HepG2 (cell line): ENCODE results near the gene TMEM258. TPM values are rescaled to one million over a fixed set of nuclear protein-coding genes. Genes with fewer than 3 reads are reported as not detected.

Experiments
- ATAC-seq: fragments of 200-7000 bp; cut with Tn5 transposase; 3 replicates; pipeline ENCODE4 v1.9.1; 2020; ENCODE audit warnings: mild to moderate bottlenecking, moderate library complexity
- BruUV-seq: library from RNA; stranded (reverse); fragments of 400-500 nt; replicated peaks from 2 replicates; lab custom pipeline; 2021; lab: Mats Ljungman, UMichigan
- CTCF ChIA-PET: fragments of 300-600 bp; formaldehyde crosslinking; extraction: SDS; loops from one replicate; lab custom pipeline; 2021; ENCODE audit warnings: low total read pairs, inconsistent platforms, low intra/inter-chr PET ratio; lab: Yijun Ruan, JAX
- POLR2A ChIA-PET: fragments of 350-600 bp; sonication (Branson Sonifier 250); formaldehyde crosslinking; loops from one replicate; lab custom pipeline; 2020; ENCODE audit warnings: antibody characterized with exemption, inconsistent platforms; lab: Yijun Ruan, JAX
- DNase-seq: peaks from one replicate; pipeline ENCODE4 v3.0.0-alpha.2; 2015; ENCODE audit warnings: low spot score
- FAIRE-seq: peaks from 3 replicates; lab custom pipeline; 2011; peaks lifted over from hg19 to GRCh38; lab: Jason Lieb, UNC
- H2AFZ ChIP-seq: one replicate; pipeline ENCODE4 v1.6.1; 2011; ENCODE audit warnings: low read length, inconsistent platforms
- H3K27ac ChIP-seq: fragments of 300-600 bp; 3 replicates; pipeline ENCODE4 v1.8.0; 2011; ENCODE audit warnings: mixed run types, mild to moderate bottlenecking, mixed read lengths, low read length, inconsistent platforms; ENCODE audit not compliant: insufficient read depth; ENCODE audit errors: extremely low read length
- H3K27me3 ChIP-seq, 2 experiments: fragments of 200-600 bp in 1 of 2; 2 replicates in 1 of 2; 3 replicates in 1 of 2; pipeline versions ENCODE4 v1.6.0 to v1.8.0; 2011; ENCODE audit warnings: low read length in 2 of 2, mild to moderate bottlenecking in 2 of 2, moderate library complexity in 2 of 2, inconsistent platforms in 1 of 2; ENCODE audit not compliant: insufficient read depth in 2 of 2, control insufficient read depth in 1 of 2
- H3K36me3 ChIP-seq, 2 experiments: fragments of 200-600 bp in 1 of 2; replicated peaks in 1 of 2; 2 replicates in 1 of 2; 3 replicates in 1 of 2; pipeline versions ENCODE4 v1.5.1 to v1.8.0; 2011; ENCODE audit warnings: low read length in 2 of 2, inconsistent platforms in 1 of 2; ENCODE audit not compliant: insufficient read depth in 2 of 2, control insufficient read depth in 1 of 2
- H3K4me1 ChIP-seq: 2 replicates; pipeline ENCODE4 v1.5.1; 2012; ENCODE audit warnings: low read length, inconsistent platforms; ENCODE audit not compliant: insufficient read depth
- H3K4me2 ChIP-seq: 2 replicates; pipeline ENCODE4 v1.6.0; 2011; ENCODE audit warnings: low read depth, low read length, inconsistent platforms
- H3K4me3 ChIP-seq, 3 experiments: fragments of 200-600 bp in 1 of 3; sonication (generic), shearing (Covaris generic) in 1 of 3; replicated peaks in 1 of 3; 2 replicates each; pipeline ENCODE4 v1.5.1; 2011 to 2016; ENCODE audit warnings: low read length in 3 of 3, inconsistent platforms in 2 of 3, low read depth in 2 of 3, mild to moderate bottlenecking in 2 of 3, control low read depth in 1 of 3, mixed read lengths in 1 of 3; ENCODE audit not compliant: insufficient read depth in 1 of 3
- H3K79me2 ChIP-seq: one replicate; pipeline ENCODE4 v1.6.1; 2011; ENCODE audit warnings: low read length, inconsistent platforms; ENCODE audit not compliant: insufficient read depth
- H3K9ac ChIP-seq: 2 replicates; pipeline ENCODE4 v1.6.0; 2011; ENCODE audit warnings: mild to moderate bottlenecking, low read depth, low read length, inconsistent platforms; ENCODE audit not compliant: insufficient read depth
- H3K9me3 ChIP-seq: 2 replicates; pipeline ENCODE4 v1.5.1; 2012; ENCODE audit warnings: mild to moderate bottlenecking, low read length
- H4K20me1 ChIP-seq: 2 replicates; pipeline ENCODE4 v1.6.0; 2011; ENCODE audit warnings: inconsistent platforms, mild to moderate bottlenecking, low read length, moderate library complexity; ENCODE audit not compliant: insufficient read depth
- CERS6 ChIP-seq: sonication (generic); formaldehyde crosslinking; IDR thresholded peaks from 2 replicates; pipeline ENCODE4 v1.5.0; 2020; ENCODE audit warnings: missing genetic modification reagents
- FOXC1 ChIP-seq: sonication (generic); formaldehyde crosslinking; IDR thresholded peaks from 2 replicates; pipeline ENCODE4 v1.8.0; 2022; ENCODE audit warnings: mild to moderate bottlenecking, missing genetic modification reagents, borderline replicate concordance
- PITX1 ChIP-seq: sonication (generic); formaldehyde crosslinking; IDR thresholded peaks from 2 replicates; pipeline ENCODE4 v1.5.1; 2020; ENCODE audit warnings: mild to moderate bottlenecking, missing genetic modification reagents
- PRPF4 ChIP-seq: fragments of 200-400 bp; formaldehyde crosslinking; IDR thresholded peaks from 2 replicates; pipeline ENCODE4 v1.6.1; 2016; ENCODE audit warnings: low read length, low read depth; ENCODE audit not compliant: poor library complexity, severe bottlenecking
- RBM22 ChIP-seq: fragments of 200-400 bp; formaldehyde crosslinking; optimal IDR thresholded peaks from 2 replicates; pipeline ENCODE3; 2017; ENCODE audit warnings: mild to moderate bottlenecking, low read length, moderate library complexity
- WGBS: methylation state at CpG from one replicate; pipeline ENCODE4 v1.1.6; 2017; ENCODE audit warnings: low lambda C conversion rate; 5-methylcytosine and 5-hydroxymethylcytosine counted together
- in situ Hi-C: cut with HindIII; loops from 2 replicates; pipeline ENCODE4 v1.10.0; 2017; ENCODE audit warnings: low pct_unique_long_range_greater_than_20kb; ENCODE audit not compliant: extremely low pct_ligation_motif_present
- intact Hi-C: fragments of 100-400 bp; cut with micrococcal nuclease; formaldehyde crosslinking; loops from one replicate; pipeline ENCODE4 v1.10.0; 2022; ENCODE audit not compliant: unreplicated experiment
- polyA plus RNA-seq, 8 experiments: library from polyadenylated mRNA; depleted of rRNA in 3 of 8; stranded (reverse) in 7 of 8; unstranded in 1 of 8; fragments of >200 nt; fragmentation: Illumina TruSeq in 4 of 8; extraction: Trizol in 4 of 8; gene quantifications; 2 replicates each; pipeline versions ENCODE4 v1.2.1 to v1.2.3, GENCODE V29; 2011 to 2016; ENCODE audit warnings: low read depth in 4 of 8, missing spikeins in 1 of 8, mixed read lengths in 1 of 8; ENCODE audit not compliant: insufficient read depth in 1 of 8
- total RNA-seq, 5 experiments: library from RNA; depleted of rRNA; stranded (reverse); fragments of >200 nt; fragmentation: Illumina TruSeq; extraction: Trizol; gene quantifications; 2 replicates each; pipeline ENCODE4 v1.2.3, GENCODE V29; 2016; ENCODE audit warnings: low read depth in 1 of 5

The TMEM258 gene
- total and polyA plus RNA-seq, 2 of the 13 experiments (the other 11 are each of a cell fraction or from before 2014, with no cell fraction given): 175 to 424 TPM

GRCh38 chr11:61780581-61781162 lies 11.7 kb downstream of the TMEM258 start:
- intact Hi-C loops (no loop called here), in situ Hi-C loops (loop anchor here (5.0 kb wide), 1 partner anchor 33 kb away; no protein-coding TSS in a partner anchor)
- no TSS peak for BruUV-seq
- no peak for DNase-seq
- H3K4me3 ChIP-seq: no peak overlapping the region
- WGBS: 96% methylated on average over 8 of the region's 9 CpGs
- no peaks in the 10 kb centered on the region for H4K20me1 ChIP-seq
- H3K27ac ChIP-seq: no peak overlapping the region
- H3K4me1 ChIP-seq: no peaks in the 10 kb centered on the region
- peaks cover 39 to 76% of the 10 kb centered on the region in 2 experiments; a peak in 4 of 5 replicates for H3K36me3 ChIP-seq
- ChIA-PET CTCF (no interaction called here), POLR2A (interaction anchor here (1.2 kb wide), 1 partner anchor 11 kb away, joined by 4 read pairs; no protein-coding TSS in a partner anchor)
- no peak overlapping the region for H3K9ac ChIP-seq
- no peak overlapping the region for H3K4me2 ChIP-seq
- no peaks in the 10 kb centered on the region for H3K9me3 ChIP-seq
- H3K27me3 ChIP-seq: no peaks in the 10 kb centered on the region
- H2AFZ ChIP-seq: no peak overlapping the region
- H3K79me2 ChIP-seq: no peaks in the 10 kb centered on the region
- no peak for TF ChIP-seq PITX1 (CRISPR knock-in tag)
- FAIRE-seq: no peak
- no peak for ATAC-seq

GRCh38 chr11:61779666-61780525 lies 12.5 kb downstream of the TMEM258 start:
- no peaks in the 10 kb centered on the region for H3K79me2 ChIP-seq
- TF ChIP-seq PRPF4 (no peak), RBM22 (peak; percentile 39), FOXC1 (CRISPR knock-in tag) (no peak), CERS6 (no peak)
- TF ChIP-seq, all 625 proteins: peak for 1
- no peak overlapping the region for H3K4me2 ChIP-seq
- no peaks in the 10 kb centered on the region for H3K27me3 ChIP-seq
- no peaks in the 10 kb centered on the region for H4K20me1 ChIP-seq
- H3K4me1 ChIP-seq: no peaks in the 10 kb centered on the region
- CTCF ChIA-PET: no interaction called here
- H2AFZ ChIP-seq: no peak overlapping the region
- WGBS: 97% methylated on average over 8 of the region's 14 CpGs
- no peak overlapping the region for H3K27ac ChIP-seq
- in situ Hi-C loops (loop anchor here (5.0 kb wide), 1 partner anchor 33 kb away; no protein-coding TSS in a partner anchor), intact Hi-C loops (no loop called here)
- no peaks in the 10 kb centered on the region for H3K9me3 ChIP-seq
- no peak overlapping the region for H3K4me3 ChIP-seq
- POLR2A ChIA-PET: interaction anchor here (0.6 to 1.2 kb wide), 2 partner anchors 8 to 12 kb away, joined by 3 to 4 read pairs; no protein-coding TSS in a partner anchor
- no TSS peak for BruUV-seq
- FAIRE-seq (no peak), DNase-seq (no peak), ATAC-seq (no peak)
- H3K9ac ChIP-seq: no peak overlapping the region
- H3K36me3 ChIP-seq: peaks cover 36 to 71% of the 10 kb centered on the region in 2 experiments; a peak in 4 of 5 replicates
